Measurements from ENCODE around the gene GRIN1. TPM values are rescaled to one million over a fixed set of nuclear protein-coding genes. Genes with fewer than 3 reads are reported as not detected.

GRIN1 gene
- polyA plus RNA-seq, 2 of the 4 experiments (the other 2 are of a cell fraction): 0.13 to 0.45 TPM

DNA sequence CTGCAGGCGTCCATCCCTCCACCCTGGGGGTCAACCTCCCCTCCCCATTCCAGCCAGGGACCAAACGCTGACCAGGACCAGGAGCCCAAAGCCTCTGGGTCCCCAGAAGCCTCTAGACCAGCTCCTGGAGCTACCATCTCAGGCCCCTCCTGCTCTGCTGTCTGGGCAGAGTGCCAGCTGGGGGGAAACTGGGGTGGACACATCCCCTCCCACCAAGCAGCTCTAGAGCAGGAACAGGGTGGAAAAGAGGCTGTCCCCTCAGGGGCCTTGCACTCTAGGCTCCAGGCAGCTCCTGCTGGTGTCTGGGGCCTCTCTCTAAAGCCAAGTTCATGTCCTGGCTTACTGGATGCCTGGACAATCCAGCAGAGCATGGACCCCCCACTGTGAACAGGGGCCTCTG, 53.9 kb downstream of the GRIN1 start:
- ATAC-seq (no peak), FAIRE-seq (no peak), DNase-seq (ENCODE audit: low read depth in 1 of 2, low spot score in 1 of 2) (no peak)
- Histone ChIP-seq H3K9me3 (no peaks in the 10 kb centered on the region), H3K4me1 (peaks cover 33% of the 10 kb centered on the region), H3K4me3 (no peak overlapping the region), H3K27ac (no peak overlapping the region), H3K4me2 (no peak overlapping the region)
- ChIA-PET CTCF (interaction anchor here (0.6 to 11.5 kb wide), 8 partner anchors 9 to 125 kb away, joined by 3 to 156 read pairs (median 5); partner anchors contain the start of genes CYSRT1, LRRC26, RNF208 and RNF224), POLR2A (interaction anchor here (1.8 kb wide), 1 partner anchor 8 kb away, joined by 10 read pairs; the partner anchor contains the start of gene TPRN)
- TF ChIP-seq ZC3H11A (IDR thresholded peaks at IDR 0.05) (no peak), HEYL (CRISPR knock-in tag; IDR thresholded peaks at IDR 0.05) (no peak), FOXS1 (CRISPR knock-in tag; IDR thresholded peaks at IDR 0.05) (no peak), SMC3 (IDR thresholded peaks at IDR 0.05) (no peak), ZSCAN20 (CRISPR knock-in tag; IDR thresholded peaks at IDR 0.05) (no peak), MYC (IDR thresholded peaks at IDR 0.05; ENCODE audit: borderline replicate concordance, low read length) (no peak), JUN (IDR thresholded peaks at IDR 0.05) (no peak), NFE2L2 (conservative IDR thresholded peaks at IDR 0.05; ENCODE audit: low read length) (no peak)
- TF ChIP-seq, protein P1, sequence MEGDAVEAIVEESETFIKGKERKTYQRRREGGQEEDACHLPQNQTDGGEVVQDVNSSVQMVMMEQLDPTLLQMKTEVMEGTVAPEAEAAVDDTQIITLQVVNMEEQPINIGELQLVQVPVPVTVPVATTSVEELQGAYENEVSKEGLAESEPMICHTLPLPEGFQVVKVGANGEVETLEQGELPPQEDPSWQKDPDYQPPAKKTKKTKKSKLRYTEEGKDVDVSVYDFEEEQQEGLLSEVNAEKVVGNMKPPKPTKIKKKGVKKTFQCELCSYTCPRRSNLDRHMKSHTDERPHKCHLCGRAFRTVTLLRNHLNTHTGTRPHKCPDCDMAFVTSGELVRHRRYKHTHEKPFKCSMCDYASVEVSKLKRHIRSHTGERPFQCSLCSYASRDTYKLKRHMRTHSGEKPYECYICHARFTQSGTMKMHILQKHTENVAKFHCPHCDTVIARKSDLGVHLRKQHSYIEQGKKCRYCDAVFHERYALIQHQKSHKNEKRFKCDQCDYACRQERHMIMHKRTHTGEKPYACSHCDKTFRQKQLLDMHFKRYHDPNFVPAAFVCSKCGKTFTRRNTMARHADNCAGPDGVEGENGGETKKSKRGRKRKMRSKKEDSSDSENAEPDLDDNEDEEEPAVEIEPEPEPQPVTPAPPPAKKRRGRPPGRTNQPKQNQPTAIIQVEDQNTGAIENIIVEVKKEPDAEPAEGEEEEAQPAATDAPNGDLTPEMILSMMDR (IDR thresholded peaks at IDR 0.05): no peak
- WGBS (ENCODE audit: missing lambda C conversion rate): 36% methylated on average over 2 of the region's 2 CpGs

DNA sequence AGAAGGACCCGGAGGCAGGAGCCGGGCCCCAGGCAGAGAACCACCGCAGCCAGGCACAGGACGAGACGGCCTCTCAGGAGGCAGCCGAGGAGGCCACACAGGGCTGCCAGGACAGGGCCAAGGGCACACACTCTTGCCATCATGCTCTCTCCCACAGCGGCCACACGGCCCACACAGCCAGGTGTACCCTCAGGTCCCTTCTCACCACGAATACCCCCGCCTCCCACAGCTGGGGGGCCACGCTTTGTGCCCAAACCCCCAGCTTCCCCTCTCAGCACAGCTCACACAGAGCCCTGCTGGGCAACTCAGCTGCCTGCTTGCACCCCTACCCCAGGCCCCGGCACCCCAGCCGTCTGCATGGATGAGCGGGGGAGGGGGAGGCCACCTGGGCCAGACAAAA, 54.8 kb downstream of the GRIN1 start:
- H3K4me1 ChIP-seq: peaks cover 39% of the 10 kb centered on the region
- FAIRE-seq (no peak), ATAC-seq (no peak), DNase-seq (ENCODE audit: low read depth in 1 of 2, low spot score in 1 of 2) (no peak)
- WGBS (ENCODE audit: missing lambda C conversion rate): 93% methylated on average over 11 of the region's 14 CpGs
- H3K9me3 ChIP-seq: no peaks in the 10 kb centered on the region
- H3K27ac ChIP-seq: no peak overlapping the region
- no peak overlapping the region for H3K4me3 ChIP-seq
- TF ChIP-seq KDM1A (IDR thresholded peaks at IDR 0.05; ENCODE audit: low read depth) (no peak), TFCP2L1 (CRISPR knock-in tag; IDR thresholded peaks at IDR 0.05) (no peak), FOSB (CRISPR knock-in tag; IDR thresholded peaks at IDR 0.05) (no peak), ZSCAN20 (CRISPR knock-in tag; IDR thresholded peaks at IDR 0.05) (no peak), NFE2L2 (conservative IDR thresholded peaks at IDR 0.05; ENCODE audit: low read length) (no peak), ESRRA (IDR thresholded peaks at IDR 0.05; ENCODE audit: borderline replicate concordance, low read length) (no peak), POLR2A (IDR thresholded peaks at IDR 0.05; ENCODE audit: low read length) (no peak), RAD21 (conservative IDR thresholded peaks at IDR 0.05 in 1 of 2, IDR thresholded peaks at IDR 0.05 in 1 of 2) (no peak), HOXA7 (CRISPR knock-in tag; IDR thresholded peaks at IDR 0.05) (no peak)
- TF ChIP-seq, protein P2, sequence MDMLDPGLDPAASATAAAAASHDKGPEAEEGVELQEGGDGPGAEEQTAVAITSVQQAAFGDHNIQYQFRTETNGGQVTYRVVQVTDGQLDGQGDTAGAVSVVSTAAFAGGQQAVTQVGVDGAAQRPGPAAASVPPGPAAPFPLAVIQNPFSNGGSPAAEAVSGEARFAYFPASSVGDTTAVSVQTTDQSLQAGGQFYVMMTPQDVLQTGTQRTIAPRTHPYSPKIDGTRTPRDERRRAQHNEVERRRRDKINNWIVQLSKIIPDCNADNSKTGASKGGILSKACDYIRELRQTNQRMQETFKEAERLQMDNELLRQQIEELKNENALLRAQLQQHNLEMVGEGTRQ (IDR thresholded peaks at IDR 0.05): no peak
- no peak overlapping the region for H3K4me2 ChIP-seq
- POLR2A ChIA-PET: no interaction called here
- CTCF ChIA-PET: interaction anchor here (1.2 to 11.5 kb wide), 7 partner anchors 20 to 126 kb away, joined by 3 to 156 read pairs (median 5); partner anchors contain the start of genes CYSRT1, LRRC26, RNF208 and RNF224

DNA sequence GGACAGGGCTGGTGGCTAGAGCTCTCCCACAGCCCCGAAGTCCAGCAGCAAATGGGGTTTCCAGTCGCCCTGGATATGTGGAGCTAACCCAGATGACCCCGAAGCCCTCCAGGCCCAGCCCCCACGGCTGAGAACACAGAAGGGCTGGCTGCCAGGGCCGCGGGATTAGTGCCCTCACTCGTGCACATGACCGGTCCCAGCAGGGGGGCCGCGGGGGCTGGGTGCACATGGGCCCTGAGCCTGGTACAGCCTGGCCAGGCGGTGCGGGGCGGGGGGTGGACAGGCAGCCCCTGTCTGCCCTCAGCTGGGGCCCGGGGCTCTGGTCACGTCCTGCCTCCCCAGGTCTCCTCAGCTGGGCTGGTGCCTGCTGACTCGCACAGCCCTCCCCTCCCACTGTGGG, 55.4 kb downstream of the GRIN1 start:
- peaks cover 44% of the 10 kb centered on the region for H3K4me1 ChIP-seq
- POLR2A ChIA-PET: no interaction called here
- DNase-seq (ENCODE audit: low read depth in 1 of 2, low spot score in 1 of 2) (no peak), FAIRE-seq (no peak), ATAC-seq (no peak)
- no peak overlapping the region for H3K4me3 ChIP-seq
- no peak overlapping the region for H3K4me2 ChIP-seq
- WGBS (ENCODE audit: missing lambda C conversion rate): 73% methylated on average over 4 of the region's 16 CpGs
- H3K9me3 ChIP-seq: no peaks in the 10 kb centered on the region
- CTCF ChIA-PET: interaction anchor here (0.8 to 11.5 kb wide), 10 partner anchors 13 to 159 kb away, joined by 3 to 156 read pairs (median 5); partner anchors contain the start of genes LRRC26, RNF224 and TMEM210
- H3K27ac ChIP-seq: peak overlapping the region in 1 of 2 experiments; percentile 22; a peak in 1 of 6 replicates
- TF ChIP-seq CHD4 (IDR thresholded peaks at IDR 0.05; ENCODE audit: borderline replicate concordance) (no peak), EHMT2 (IDR thresholded peaks at IDR 0.05; ENCODE audit: low read depth) (no peak), KDM5A (IDR thresholded peaks at IDR 0.05) (no peak), POLR2AphosphoS2 (conservative IDR thresholded peaks at IDR 0.05; ENCODE audit: low read length) (no peak), RFX5 (IDR thresholded peaks at IDR 0.05) (no peak), KDM1A (IDR thresholded peaks at IDR 0.05; ENCODE audit: low read depth) (no peak), TFCP2L1 (CRISPR knock-in tag; IDR thresholded peaks at IDR 0.05) (no peak), FOSB (CRISPR knock-in tag; IDR thresholded peaks at IDR 0.05) (no peak), ZSCAN20 (CRISPR knock-in tag; IDR thresholded peaks at IDR 0.05) (no peak), RCOR1 (IDR thresholded peaks at IDR 0.05; ENCODE audit: low read depth, low read length) (no peak), CHD2 (IDR thresholded peaks at IDR 0.05; ENCODE audit: low read length, partially characterized antibody) (no peak), POLR2A (IDR thresholded peaks at IDR 0.05; ENCODE audit: low read length) (no peak), GATA3 (IDR thresholded peaks at IDR 0.05; ENCODE audit: borderline replicate concordance) (no peak)
- TF ChIP-seq, protein P3, sequence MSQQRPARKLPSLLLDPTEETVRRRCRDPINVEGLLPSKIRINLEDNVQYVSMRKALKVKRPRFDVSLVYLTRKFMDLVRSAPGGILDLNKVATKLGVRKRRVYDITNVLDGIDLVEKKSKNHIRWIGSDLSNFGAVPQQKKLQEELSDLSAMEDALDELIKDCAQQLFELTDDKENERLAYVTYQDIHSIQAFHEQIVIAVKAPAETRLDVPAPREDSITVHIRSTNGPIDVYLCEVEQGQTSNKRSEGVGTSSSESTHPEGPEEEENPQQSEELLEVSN (IDR thresholded peaks at IDR 0.05; ENCODE audit: borderline replicate concordance, low read depth): no peak
- TF ChIP-seq, protein P4, sequence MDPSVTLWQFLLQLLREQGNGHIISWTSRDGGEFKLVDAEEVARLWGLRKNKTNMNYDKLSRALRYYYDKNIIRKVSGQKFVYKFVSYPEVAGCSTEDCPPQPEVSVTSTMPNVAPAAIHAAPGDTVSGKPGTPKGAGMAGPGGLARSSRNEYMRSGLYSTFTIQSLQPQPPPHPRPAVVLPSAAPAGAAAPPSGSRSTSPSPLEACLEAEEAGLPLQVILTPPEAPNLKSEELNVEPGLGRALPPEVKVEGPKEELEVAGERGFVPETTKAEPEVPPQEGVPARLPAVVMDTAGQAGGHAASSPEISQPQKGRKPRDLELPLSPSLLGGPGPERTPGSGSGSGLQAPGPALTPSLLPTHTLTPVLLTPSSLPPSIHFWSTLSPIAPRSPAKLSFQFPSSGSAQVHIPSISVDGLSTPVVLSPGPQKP (IDR thresholded peaks at IDR 0.05; ENCODE audit: low read depth, low read length): no peak
- TF ChIP-seq, protein P5, sequence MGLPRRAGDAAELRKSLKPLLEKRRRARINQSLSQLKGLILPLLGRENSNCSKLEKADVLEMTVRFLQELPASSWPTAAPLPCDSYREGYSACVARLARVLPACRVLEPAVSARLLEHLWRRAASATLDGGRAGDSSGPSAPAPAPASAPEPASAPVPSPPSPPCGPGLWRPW (IDR thresholded peaks at IDR 0.05): no peak
- TF ChIP-seq, protein P6, sequence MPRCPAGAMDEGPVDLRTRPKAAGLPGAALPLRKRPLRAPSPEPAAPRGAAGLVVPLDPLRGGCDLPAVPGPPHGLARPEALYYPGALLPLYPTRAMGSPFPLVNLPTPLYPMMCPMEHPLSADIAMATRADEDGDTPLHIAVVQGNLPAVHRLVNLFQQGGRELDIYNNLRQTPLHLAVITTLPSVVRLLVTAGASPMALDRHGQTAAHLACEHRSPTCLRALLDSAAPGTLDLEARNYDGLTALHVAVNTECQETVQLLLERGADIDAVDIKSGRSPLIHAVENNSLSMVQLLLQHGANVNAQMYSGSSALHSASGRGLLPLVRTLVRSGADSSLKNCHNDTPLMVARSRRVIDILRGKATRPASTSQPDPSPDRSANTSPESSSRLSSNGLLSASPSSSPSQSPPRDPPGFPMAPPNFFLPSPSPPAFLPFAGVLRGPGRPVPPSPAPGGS (IDR thresholded peaks at IDR 0.05): no peak
